Heart left ventricle (tissue), 16 donors: ENCODE data around the gene IGDCC3. TPM values are rescaled to one million over a fixed set of nuclear protein-coding genes. Genes with fewer than 3 reads are reported as not detected.
A peak's percentile ranks its signal among the peaks of the same experiment; 100 is the strongest.

Experiments
- ATAC-seq, 4 donors: fragments of 200-7000 bp; cut with Tn5 transposase; one replicate each; pipeline ENCODE4 v1.9.1; 2020 to 2022; ENCODE audit warnings: moderate library complexity in 4 of 4, mild to moderate bottlenecking in 3 of 4, moderate number of reproducible peaks in 1 of 4
- DNase-seq, 5 donors: peaks; one replicate each; pipeline ENCODE4 v3.0.0-alpha.2; 2020
- H3K27ac ChIP-seq, 12 donors: fragments of 200-600 bp; sonication (generic) in 4 of 12; one replicate each; pipeline versions ENCODE4 v1.5.0 to v1.8.0; 2016 to 2022; ENCODE audit warnings: mild to moderate bottlenecking in 2 of 12
- H3K27me3 ChIP-seq, 9 donors: fragments of 200-600 bp; sonication (generic) in 2 of 9; one replicate each; pipeline versions ENCODE4 v1.5.1 to v1.8.0; 2016 to 2022; ENCODE audit warnings: mild to moderate bottlenecking in 3 of 9
- H3K36me3 ChIP-seq, 9 donors: fragments of 200-600 bp; sonication (generic) in 2 of 9; one replicate each; pipeline versions ENCODE4 v1.5.0 to v1.8.0; 2018 to 2022; ENCODE audit warnings: mild to moderate bottlenecking in 2 of 9
- H3K4me1 ChIP-seq, 12 donors: fragments of 200-600 bp; sonication (generic) in 4 of 12; one replicate each; pipeline versions ENCODE4 v1.5.0 to v1.8.0; 2016 to 2022; ENCODE audit warnings: mild to moderate bottlenecking in 3 of 12
- H3K4me3 ChIP-seq, 12 donors: fragments of 200-600 bp; sonication (generic) in 4 of 12; one replicate each; pipeline versions ENCODE4 v1.5.0 to v1.8.0; 2017 to 2022; ENCODE audit warnings: mild to moderate bottlenecking in 9 of 12, moderate library complexity in 4 of 12
- H3K9me3 ChIP-seq, 12 donors: fragments of 200-600 bp; sonication (generic) in 4 of 12; one replicate each; pipeline versions ENCODE4 v1.5.0 to v1.8.0; 2016 to 2022; ENCODE audit warnings: mild to moderate bottlenecking in 1 of 12
- POLR2A ChIP-seq, 2 donors: fragments of 450-650 bp; IDR thresholded peaks; one replicate each; pipeline ENCODE4 v1.6.1; 2017; ENCODE audit warnings: antibody characterized with exemption in 2 of 2, mild to moderate bottlenecking in 2 of 2, moderate library complexity in 2 of 2
- WGBS, 4 donors: extraction: QIAGEN DNeasy Blood & Tissue Kit in 2 of 4; methylation state at CpG; one replicate each; pipeline versions ENCODE4 v1.1.5 to v1.1.7; 2013 to 2018; 5-methylcytosine and 5-hydroxymethylcytosine counted together
- intact Hi-C, 10 donors: fragments of 100-400 bp; cut with DNase I; formaldehyde crosslinking; loops; one replicate each; pipeline versions ENCODE4 v1.11.1 to v1.14.2; 2022
- polyA plus RNA-seq, 2 donors: library from polyadenylated mRNA; stranded (reverse); fragments of 200-250 nt; gene quantifications; one replicate each; pipeline ENCODE4 v1.2.3, GENCODE V29; 2013
- total RNA-seq, 9 donors: library from RNA; depleted of rRNA in 2 of 9; stranded (reverse); fragments of >200 nt in 2 of 9; fragmentation: NEBNext Ultra II Directional in 3 of 9; extraction: Animal tissue kit (Norgen Biotek cat#: 25700) in 3 of 9; gene quantifications; one replicate each; pipeline versions ENCODE4 v1.1.0 to v1.2.4, GENCODE V29; 2016 to 2023
- TF ChIP-seq, protein P1 (sequence below), 12 donors: fragments of 200-600 bp; sonication (generic) in 4 of 12; IDR thresholded peaks; one replicate each; pipeline versions ENCODE4 v1.5.0 to v1.8.0; 2018 to 2022; ENCODE audit warnings: antibody characterized with exemption in 12 of 12, mild to moderate bottlenecking in 5 of 12
- donor health status: ischemic (EF 13 %, LVEDD 7.1; RV severe dilation, severe dysfunction).
- donor health status: healthy with polysubstance abuse.
- donor health status: DM: no; HTN: yes; CAD: no.
- donor health status: DM: no; HTN: no; CAD: no.
- donor health status: ischemic (EF 25% LVEDD 6.9; RV normal size, moderate dysfunction).
- donor health status: ischemic (EF 25% LVEDD 5.7; RV mildly dilated, moderate dysfunction).
- donor health status: healthy.
- donor health status: DM: yes; HTN: yes; CAD: no.
- donor health status: ischemic (EF 35%, LVEDD 5.7; RV mildly dilated, moderate dysfunction).
- donor health status: nonischemic (EF 11% LVEDD 7.7; RV severe dilation, severe dysfunction).
- donor health status: DM: yes; HTN: yes; CAD: no.
- donor health status: PGD.
- donor health status: ischemic (EF 29% LVEDD 5.4; RV normal size, mild dysfunction).
- donor health status: nonischemic (EF 23%, LVEDD 6.1; RV moderate dilation, normal function).

The IGDCC3 gene
- total and polyA plus RNA-seq, 11 donors, result 0.07 to 0.33 (median 0.16) TPM; not detected in 7

DNA sequence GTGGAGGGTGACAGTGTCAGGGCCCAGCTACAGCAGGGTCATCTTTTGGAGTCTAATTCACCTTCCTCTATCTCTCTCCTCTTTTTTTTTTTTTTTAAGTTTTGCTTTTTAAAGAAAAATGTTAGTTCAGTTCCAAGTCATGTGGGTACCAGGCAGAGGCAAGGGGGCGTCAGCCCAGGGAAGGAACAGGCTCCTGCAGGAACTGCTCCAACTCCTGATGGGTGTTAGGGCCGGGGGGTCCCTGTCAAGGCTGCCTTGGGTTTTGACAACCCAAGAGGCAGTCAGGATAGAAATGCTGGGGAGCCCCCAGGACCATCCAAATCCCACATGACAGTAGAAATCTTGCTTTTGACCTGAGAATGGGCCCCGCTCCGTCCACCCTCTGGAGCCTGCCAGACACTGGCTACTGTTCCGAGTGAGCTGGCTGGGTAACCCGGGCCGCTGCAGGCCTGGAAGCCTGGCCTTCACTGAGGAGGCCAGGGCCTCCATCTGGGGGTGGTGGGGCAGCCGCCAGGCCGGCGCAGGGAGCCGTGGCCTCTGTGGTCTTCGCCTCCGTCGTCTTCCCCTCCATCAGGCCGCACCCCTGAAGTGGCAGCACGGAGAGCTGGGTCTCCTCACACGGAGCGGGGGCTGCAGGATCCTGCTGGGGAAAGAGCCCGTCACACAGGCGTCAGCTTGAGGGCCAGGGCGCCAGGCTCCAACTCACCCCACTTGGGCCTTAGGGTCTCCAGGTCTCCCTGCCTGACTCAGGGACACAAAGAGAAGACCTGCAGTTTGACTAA is 49.1 kb downstream of the IGDCC3 start:
- Histone ChIP-seq H3K4me1 (peaks cover 0 to 7% (median 0%) of the 10 kb centered on the region in 12 donors), H3K36me3 (no peaks in the 10 kb centered on the region), H3K27me3 (no peaks in the 10 kb centered on the region), H3K9me3 (no peaks in the 10 kb centered on the region), H3K27ac (no peak overlapping the region), H3K4me3 (no peak overlapping the region)
- TF ChIP-seq, protein P1, sequence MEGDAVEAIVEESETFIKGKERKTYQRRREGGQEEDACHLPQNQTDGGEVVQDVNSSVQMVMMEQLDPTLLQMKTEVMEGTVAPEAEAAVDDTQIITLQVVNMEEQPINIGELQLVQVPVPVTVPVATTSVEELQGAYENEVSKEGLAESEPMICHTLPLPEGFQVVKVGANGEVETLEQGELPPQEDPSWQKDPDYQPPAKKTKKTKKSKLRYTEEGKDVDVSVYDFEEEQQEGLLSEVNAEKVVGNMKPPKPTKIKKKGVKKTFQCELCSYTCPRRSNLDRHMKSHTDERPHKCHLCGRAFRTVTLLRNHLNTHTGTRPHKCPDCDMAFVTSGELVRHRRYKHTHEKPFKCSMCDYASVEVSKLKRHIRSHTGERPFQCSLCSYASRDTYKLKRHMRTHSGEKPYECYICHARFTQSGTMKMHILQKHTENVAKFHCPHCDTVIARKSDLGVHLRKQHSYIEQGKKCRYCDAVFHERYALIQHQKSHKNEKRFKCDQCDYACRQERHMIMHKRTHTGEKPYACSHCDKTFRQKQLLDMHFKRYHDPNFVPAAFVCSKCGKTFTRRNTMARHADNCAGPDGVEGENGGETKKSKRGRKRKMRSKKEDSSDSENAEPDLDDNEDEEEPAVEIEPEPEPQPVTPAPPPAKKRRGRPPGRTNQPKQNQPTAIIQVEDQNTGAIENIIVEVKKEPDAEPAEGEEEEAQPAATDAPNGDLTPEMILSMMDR (IDR thresholded peaks at IDR 0.05), result no peak
- no peak for TF ChIP-seq POLR2A (IDR thresholded peaks at IDR 0.05)
- intact Hi-C loops, result no loop called here
- no peak for DNase-seq
- ATAC-seq, result no peak
- WGBS, 4 donors, result 94 to 96% (median 95%) methylated on average over 20 to 21 of the region's 21 CpGs

DNA sequence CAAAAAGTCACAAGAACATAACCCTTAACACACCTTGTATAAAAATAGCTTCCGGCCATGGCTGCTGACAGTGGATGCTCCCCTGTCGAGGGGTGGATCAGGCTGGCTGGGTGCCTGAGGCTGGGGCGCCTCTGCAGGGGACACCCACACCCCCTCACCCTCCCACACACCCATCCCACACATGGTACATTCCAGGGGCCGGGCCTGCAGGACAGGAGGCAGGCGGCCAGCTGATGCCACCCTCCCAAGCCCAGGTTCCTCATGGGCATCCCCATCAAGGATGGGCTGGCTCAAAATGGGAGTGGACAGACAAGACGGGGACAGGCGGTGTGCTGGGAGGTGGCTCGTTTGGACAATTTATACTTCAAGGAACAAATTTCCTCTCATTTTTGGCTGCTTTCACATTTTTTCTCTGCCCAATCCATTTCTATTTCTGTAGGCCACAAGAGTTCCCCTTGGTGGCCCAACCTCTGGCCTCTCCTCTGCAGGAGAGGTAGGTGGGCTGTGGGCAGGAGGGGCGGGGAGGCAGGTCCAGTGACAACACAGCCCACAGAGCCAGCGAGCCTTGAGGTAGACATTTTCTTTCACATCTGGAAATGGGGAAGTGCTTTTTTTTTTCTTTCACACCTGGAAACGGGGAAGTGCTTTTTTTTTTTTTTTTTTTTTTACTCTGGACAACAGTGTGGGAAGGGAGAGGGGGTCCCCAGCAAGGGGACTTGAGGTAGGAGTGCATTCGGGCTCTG is 50.0 kb downstream of the IGDCC3 start:
- Histone ChIP-seq H3K36me3 (no peaks in the 10 kb centered on the region), H3K27me3 (no peaks in the 10 kb centered on the region), H3K4me1 (peaks cover 0 to 11% (median 1%) of the 10 kb centered on the region in 12 donors), H3K27ac (no peak overlapping the region), H3K9me3 (no peaks in the 10 kb centered on the region), H3K4me3 (no peak overlapping the region)
- WGBS, 4 donors, result 82 to 85% (median 83%) methylated on average over 12 of the region's 12 CpGs
- no peak for TF ChIP-seq POLR2A (IDR thresholded peaks at IDR 0.05)
- TF ChIP-seq, protein P1 (IDR thresholded peaks at IDR 0.05), result no peak
- DNase-seq (no peak), ATAC-seq (no peak)
- intact Hi-C loops, result no loop called here

DNA sequence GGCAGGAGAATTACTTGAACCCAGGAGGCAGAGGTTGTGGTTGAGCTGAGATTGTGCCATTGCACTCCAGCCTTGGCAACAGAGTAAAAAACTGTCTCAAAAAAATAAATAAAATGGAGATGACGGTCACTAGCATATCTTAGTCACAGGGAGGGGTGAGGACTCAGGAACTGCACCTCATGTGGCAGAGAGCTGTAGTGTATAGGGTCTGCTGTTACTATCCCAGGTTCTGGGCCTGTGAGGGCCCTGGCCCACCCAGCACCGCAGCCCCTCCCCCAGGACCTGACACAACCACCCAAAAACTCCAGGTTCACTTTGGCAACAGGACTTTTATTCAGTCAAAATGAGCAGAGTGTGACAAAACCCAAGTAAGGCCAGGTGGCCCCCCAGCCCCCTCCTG is 51.0 kb downstream of the IGDCC3 start:
- H3K4me3 ChIP-seq, result no peak overlapping the region
- intact Hi-C loops, result no loop called here
- TF ChIP-seq, protein P1 (IDR thresholded peaks at IDR 0.05), result no peak
- no peak for TF ChIP-seq POLR2A (IDR thresholded peaks at IDR 0.05)
- no peaks in the 10 kb centered on the region for H3K36me3 ChIP-seq
- no peaks in the 10 kb centered on the region for H3K9me3 ChIP-seq
- no peaks in the 10 kb centered on the region for H3K27me3 ChIP-seq
- H3K27ac ChIP-seq, result no peak overlapping the region
- 92 to 94% (median 93%) methylated on average over 2 of the region's 2 CpGs for WGBS, 4 donors
- peaks cover 0 to 13% (median 3%) of the 10 kb centered on the region in 12 donors for H3K4me1 ChIP-seq
- no peak for ATAC-seq
- no peak for DNase-seq

DNA sequence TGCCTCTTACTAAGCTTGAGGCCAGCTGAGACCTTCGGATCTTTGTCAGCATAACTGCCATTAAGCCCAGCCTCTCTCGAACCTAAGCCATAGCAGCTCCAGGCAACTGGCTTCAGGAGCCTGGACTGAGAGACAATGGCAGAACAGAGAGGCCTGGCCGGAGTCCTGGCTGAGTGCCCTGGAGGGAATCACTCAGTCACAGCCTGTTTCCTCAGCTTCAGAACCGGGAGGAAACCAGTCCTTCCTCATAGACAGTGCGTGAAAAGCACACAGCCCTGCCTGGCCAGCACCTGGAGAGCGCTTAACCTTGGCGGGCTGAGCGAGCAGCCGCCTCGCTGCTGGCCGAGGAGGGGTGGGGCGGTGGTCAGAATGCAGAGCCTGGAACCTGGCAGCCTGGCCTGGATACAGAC is 51.7 kb downstream of the IGDCC3 start:
- Histone ChIP-seq H3K27ac (no peak overlapping the region), H3K36me3 (no peaks in the 10 kb centered on the region), H3K4me1 (peaks cover 0 to 13% (median 3%) of the 10 kb centered on the region in 12 donors), H3K4me3 (no peak overlapping the region), H3K9me3 (no peaks in the 10 kb centered on the region), H3K27me3 (no peaks in the 10 kb centered on the region)
- 44 to 64% (median 58%) methylated on average over 8 to 12 of the region's 12 CpGs for WGBS, 4 donors
- DNase-seq (peak in 4 of 5 donors; percentile 47 to 52 (median 48)), ATAC-seq (peak in 3 of 4 donors; percentile 40 to 69 (median 59))
- intact Hi-C loops, result no loop called here
- TF ChIP-seq, protein P1 (IDR thresholded peaks at IDR 0.05), result no peak
- no peak for TF ChIP-seq POLR2A (IDR thresholded peaks at IDR 0.05)
